Neural progenitor cell (in vitro differentiated cells): ENCODE measurements around the gene SLC25A45.

Experiments used
- CTCF ChIP-seq: fragments of 200-600 bp; sonication (generic); IDR thresholded peaks from 2 replicates; pipeline ENCODE4 v1.5.1; 2017; ENCODE audit warnings: antibody characterized with exemption, mild to moderate bottlenecking
- EZH2phosphoT487 ChIP-seq: fragments of 200-600 bp; sonication (generic); IDR thresholded peaks from 2 replicates; pipeline ENCODE4 v1.6.1; 2017; ENCODE audit warnings: antibody characterized with exemption

- TF ChIP-seq CTCF, result no peak
- TF ChIP-seq EZH2phosphoT487, result no peak
These were observed 30.0 kb upstream of the SLC25A45 start for GRCh38 chr11:65412271-65413076.
